GM21360 (cell line): ENCODE data around the gene RECQL.
A peak's percentile ranks its signal among the peaks of the same experiment; 100 is the strongest.

Experiments
- ATAC-seq: cut with Tn5 transposase; IDR thresholded peaks from one replicate; pipeline ENCODE4 v1.9.1; 2021; ENCODE audit warnings: mild to moderate bottlenecking, moderate library complexity; ENCODE audit not compliant: unreplicated experiment

RECQL gene

DNA sequence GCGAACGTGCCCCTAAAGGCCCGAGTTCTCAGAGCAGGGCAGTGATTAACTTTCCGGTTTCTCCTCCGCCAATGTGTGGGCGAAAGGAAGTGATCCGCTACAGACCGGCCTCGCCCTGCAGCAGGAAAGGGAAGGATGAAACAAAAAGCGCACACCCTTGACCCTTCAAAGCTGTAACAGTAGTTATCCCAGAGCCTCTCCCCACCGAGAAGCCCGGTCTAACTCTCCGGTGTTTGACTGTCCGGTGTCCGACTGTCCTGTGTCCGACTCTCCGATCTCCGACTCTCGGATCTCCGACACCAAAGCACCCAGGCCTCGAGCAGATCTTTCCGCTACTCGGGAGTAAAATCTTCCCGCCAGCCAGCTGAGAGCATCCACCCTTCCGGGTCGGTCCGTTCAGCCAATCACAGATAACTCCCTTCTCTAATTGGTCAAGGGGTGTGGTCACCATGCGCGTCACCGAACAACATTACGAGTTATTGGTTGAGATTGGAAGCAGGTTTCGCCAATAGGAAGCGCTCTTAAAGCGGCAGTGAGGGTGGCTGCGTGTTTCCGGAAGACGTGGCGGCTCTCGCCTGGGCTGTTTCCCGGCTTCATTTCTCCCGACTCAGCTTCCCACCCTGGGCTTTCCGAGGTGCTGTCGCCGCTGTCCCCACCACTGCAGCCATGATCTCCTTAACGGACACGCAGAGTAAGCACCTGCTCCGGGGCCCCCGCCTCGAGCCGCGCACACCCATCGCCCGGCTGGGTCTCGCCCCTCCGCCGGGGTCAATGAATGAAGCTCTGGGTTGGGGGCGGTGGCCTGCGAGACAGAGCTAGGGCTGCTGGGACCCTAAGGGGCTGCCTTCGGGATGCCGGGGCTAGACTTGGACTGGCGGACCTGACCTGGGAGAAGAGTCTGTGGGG is at the start of gene RECQL, which contains the start of gene GOLT1B:
TSS of gene RECQL (minus strand) at position 378 of the 906 bp plus-strand sequence. CDS start 2,065 bp downstream, outside the sequence.
TSS of gene GOLT1B (plus strand) at position 532 of the 906 bp plus-strand sequence. CDS start at position 667, 135 bp downstream.
- ATAC-seq: peak; percentile 98

- no peak for ATAC-seq
Observed at GRCh38 chr12:21547437-21547836, 46.0 kb upstream of the RECQL start.

DNA sequence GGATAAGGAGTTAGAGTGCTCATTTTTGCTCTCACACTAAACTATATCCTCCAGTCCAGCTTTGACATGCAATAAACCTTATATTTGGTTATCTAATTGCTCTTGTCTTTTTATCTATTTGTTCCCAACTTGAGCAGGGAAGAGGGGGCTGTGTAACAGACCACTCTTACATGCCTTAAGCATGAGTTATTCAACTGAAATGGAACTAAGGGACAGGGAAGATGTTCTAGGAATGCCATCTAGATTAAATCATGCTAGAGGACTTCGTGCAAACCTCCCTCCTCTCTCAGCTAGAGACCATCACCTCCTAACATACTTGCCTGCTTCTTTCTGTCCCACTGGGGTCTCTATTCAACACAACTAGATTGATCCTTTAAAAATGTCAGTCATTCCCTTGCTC is 45.3 kb upstream of the RECQL start:
- ATAC-seq: no peak

- ATAC-seq: no peak
Observed at GRCh38 chr12:21545557-21545956, 44.1 kb upstream of the RECQL start.

- ATAC-seq: no peak
Observed at GRCh38 chr12:21543151-21543550, 41.7 kb upstream of the RECQL start.

DNA sequence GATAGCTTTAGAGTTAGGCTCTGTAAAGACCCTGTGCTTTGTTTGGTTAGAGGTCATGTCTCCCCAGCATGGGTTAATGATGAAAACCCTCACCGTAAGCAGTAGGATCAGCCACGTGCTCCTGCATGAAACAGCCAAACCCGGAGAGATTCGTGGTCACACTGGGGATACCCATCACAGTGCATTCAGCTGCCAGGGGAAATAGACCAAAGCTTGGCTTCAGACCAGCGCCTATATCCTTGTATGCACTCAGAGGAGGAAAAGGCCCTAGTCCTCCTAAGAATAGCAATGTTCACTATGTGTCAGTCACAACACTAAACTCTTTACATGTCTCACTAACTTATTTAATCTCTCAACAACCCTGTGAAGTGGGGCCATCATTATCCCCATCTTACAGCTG is 41.0 kb upstream of the RECQL start:
- no peak for ATAC-seq

- no peak for ATAC-seq
Observed at GRCh38 chr12:21541773-21542172, 40.3 kb upstream of the RECQL start.

GRCh38 chr12:21539797-21540196 is 38.4 kb upstream of the RECQL start:
- ATAC-seq: no peak

DNA sequence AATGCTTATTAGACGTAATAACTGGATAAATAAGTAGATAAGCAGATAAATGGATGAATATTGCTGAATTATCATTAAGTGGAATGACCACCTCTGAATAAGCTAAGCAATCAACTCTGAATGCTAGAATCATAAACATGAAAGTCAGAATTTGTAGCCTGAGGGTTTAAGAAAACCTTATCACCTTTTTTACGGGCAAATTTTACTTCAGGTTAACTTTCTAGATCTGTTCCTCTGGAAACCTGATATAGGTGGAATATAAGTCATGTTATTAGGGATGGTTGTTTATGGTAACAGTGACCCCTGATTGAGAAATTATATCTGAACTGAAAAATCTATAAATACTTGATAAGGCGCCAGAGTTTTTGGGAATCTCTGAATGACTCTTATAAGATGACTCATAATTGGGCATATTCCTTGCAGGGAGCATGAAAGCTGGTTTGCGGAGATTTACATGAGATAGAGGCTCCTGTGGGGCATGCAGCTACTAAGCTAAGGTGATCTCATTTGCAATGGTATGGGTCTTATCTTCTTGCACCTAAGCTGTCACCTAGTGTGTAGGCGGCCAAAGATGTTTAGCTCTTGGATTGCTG is 36.7 kb upstream of the RECQL start:
- no peak for ATAC-seq

GRCh38 chr12:21529456-21529855 is 28.0 kb upstream of the RECQL start:
- no peak for ATAC-seq

DNA sequence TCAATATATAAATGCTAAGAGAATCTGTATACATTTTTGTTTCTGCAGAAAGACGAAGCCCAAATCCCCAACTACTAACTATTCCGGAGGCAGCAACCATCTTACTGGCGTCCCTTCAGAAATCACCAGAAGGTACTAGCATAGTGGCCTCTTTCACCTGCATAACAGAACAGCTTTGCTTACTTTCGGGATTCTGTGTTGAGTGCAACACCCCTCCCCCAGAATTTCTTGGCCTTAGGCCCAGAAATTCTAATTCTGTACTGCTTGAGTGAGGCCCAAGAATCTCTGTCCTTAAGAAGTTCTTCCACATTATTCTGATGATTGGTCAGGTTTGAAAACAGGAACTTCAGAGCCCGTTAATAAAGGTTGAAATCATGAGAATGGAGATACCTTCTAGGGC is 27.5 kb upstream of the RECQL start:
- no peak for ATAC-seq

GRCh38 chr12:21527451-21528180 is 26.2 kb upstream of the RECQL start:
- peak; percentile 96 for ATAC-seq

GRCh38 chr12:21526721-21527345 is 25.4 kb upstream of the RECQL start:
- no peak for ATAC-seq

DNA sequence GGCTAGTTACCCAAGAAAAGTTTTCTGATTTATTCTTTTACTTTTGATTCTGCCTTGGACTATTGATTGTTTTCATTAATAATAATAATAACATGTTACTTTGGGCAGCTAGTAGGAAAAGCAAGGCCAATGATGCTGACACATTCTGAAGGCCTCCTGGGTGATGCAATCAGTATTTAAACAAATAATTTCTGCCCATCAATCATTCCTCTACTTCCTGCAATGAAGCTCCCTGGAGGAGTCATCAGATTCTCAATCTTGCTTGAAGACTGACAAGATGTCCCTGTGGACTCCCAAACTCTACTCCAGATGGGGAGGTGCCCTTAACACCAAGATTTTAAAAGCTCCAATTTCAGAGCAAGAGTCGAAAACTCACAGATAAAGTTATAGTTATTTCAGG is 24.6 kb upstream of the RECQL start, which contains the start of gene SPX:
TSS of gene SPX (plus strand) at position 244 of the 400 bp plus-strand sequence. CDS start 177 bp downstream, outside the sequence.
- no peak for ATAC-seq

DNA sequence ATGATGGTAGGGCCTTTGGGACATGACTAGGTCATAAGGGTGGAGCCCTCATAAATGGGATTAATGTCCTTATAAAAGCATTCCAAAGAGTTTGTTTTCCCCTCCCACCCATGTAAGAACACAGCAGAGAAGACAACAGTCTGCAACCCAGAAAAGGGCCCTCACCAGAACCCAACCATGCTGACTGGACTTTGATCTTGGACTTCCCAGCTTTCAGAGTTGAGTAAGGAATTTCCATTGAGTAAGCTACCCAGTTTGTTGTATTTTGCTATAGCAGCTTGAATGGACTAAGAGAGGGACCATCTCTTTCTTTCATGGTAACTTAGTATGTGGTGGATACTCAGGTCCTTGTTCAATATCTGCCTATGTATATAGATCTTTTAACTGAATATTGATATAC is 21.7 kb upstream of the RECQL start:
- no peak for ATAC-seq

- ATAC-seq: no peak
Observed at GRCh38 chr12:21521541-21521940, 20.1 kb upstream of the RECQL start.

DNA sequence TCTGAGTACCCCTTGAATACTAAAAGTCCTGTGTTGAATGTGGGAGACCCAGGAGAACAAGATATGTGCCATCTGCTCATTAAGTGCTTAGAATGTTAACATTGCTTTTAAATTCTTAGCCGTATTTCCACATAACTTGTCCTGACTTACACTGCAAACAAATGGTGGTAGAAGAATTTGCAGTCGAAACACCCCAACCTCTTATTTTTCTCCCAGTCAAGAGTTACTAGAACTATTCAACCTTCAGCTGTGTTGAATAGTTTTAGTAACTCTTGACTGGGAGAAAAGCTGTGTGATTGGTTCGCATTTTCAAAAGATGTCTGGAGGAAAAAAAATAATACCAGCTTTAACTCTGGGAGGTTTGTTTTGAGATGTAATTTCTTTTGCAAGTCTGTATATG is 17.0 kb upstream of the RECQL start:
- no peak for ATAC-seq

DNA sequence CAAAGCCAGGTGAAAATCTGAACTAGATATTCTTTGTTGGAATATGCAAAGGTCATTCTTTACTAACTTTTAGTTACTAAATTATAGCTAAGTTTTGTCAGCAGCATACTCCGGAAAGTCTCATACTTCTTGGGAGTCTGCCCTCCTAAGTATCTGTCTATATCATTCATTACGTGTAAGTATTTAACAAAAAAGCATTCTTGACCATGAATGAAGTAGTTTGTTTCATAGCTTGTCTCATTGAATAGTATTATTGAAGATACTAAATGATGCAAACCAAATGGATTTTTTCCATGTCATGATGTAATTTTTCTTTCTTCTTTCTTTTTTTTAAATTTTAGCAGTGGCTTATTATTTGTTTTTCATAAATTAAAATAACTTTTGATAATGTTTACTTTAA is 14.8 kb upstream of the RECQL start:
- ATAC-seq: no peak

GRCh38 chr12:21509768-21510167 is 8.3 kb upstream of the RECQL start:
- ATAC-seq: peak; percentile 83

GRCh38 chr12:21507849-21508248 is 6.4 kb upstream of the RECQL start:
- no peak for ATAC-seq

- ATAC-seq: no peak
Observed at GRCh38 chr12:21505888-21506287, 4.5 kb upstream of the RECQL start.
